B cell (primary cell): ENCODE measurements around the gene SLC26A3. TPM values are rescaled to one million over a fixed set of nuclear protein-coding genes. Genes with fewer than 3 reads are reported as not detected.

ENCODE experiments used
- ATAC-seq: fragments of 200-7000 bp; cut with Tn5 transposase; one replicate; pipeline ENCODE4 v1.10.0; 2021; ENCODE audit warnings: low read depth, mild to moderate bottlenecking, moderate number of reproducible peaks, moderate library complexity
- CTCF ChIA-PET: fragments of 350-600 bp; sonication (Branson Sonifier 250); formaldehyde crosslinking; loops from one replicate; lab custom pipeline; 2021; ENCODE audit warnings: antibody characterized with exemption, inconsistent platforms; lab: Charles Lee
- POLR2A ChIA-PET: fragments of 350-600 bp; sonication (Branson Sonifier 250); formaldehyde crosslinking; loops from one replicate; lab custom pipeline; 2021; ENCODE audit warnings: antibody characterized with exemption; lab: Charles Lee
- DNase-seq: peaks from one replicate; pipeline ENCODE4 v3.0.0; 2013
- H2AFZ ChIP-seq: 2 replicates; pipeline ENCODE4 v1.6.1; 2012; ENCODE audit warnings: mild to moderate bottlenecking, low read depth, low read length; ENCODE audit not compliant: insufficient read depth, poor library complexity, severe bottlenecking
- H3K27ac ChIP-seq, 2 donors: 1 replicate in 1 of 2; 2 replicates in 1 of 2; pipeline ENCODE4 v1.5.1; 2012 to 2013; ENCODE audit warnings: low read length in 2 of 2, mild to moderate bottlenecking in 2 of 2, moderate library complexity in 1 of 2
- H3K27me3 ChIP-seq, 4 experiments: fragments of 200-600 bp in 1 of 4; sonication (generic) in 1 of 4; replicated peaks in 1 of 4; 1 replicate in 2 of 4; 2 replicates in 2 of 4; pipeline versions ENCODE4 v1.6.1 to v1.7.0; 2013 to 2016; ENCODE audit warnings: low read length in 3 of 4, mild to moderate bottlenecking in 2 of 4, mixed read lengths in 1 of 4, moderate library complexity in 1 of 4; ENCODE audit not compliant: insufficient read depth in 4 of 4, control insufficient read depth in 3 of 4; ENCODE audit errors: control extremely low read depth in 1 of 4
- H3K36me3 ChIP-seq, 2 experiments: replicated peaks in 1 of 2; 1 replicate in 1 of 2; 2 replicates in 1 of 2; pipeline versions ENCODE4 v1.6.1 to v1.7.1; 2013; ENCODE audit warnings: low read length in 1 of 2; ENCODE audit not compliant: insufficient read depth in 2 of 2, control insufficient read depth in 1 of 2; ENCODE audit errors: control extremely low read depth in 1 of 2, extremely low read depth in 1 of 2
- H3K4me1 ChIP-seq, 2 donors: fragments of 200-600 bp in 1 of 2; sonication (generic) in 1 of 2; 1 replicate in 1 of 2; 2 replicates in 1 of 2; pipeline versions ENCODE4 v1.5.1 to v1.6.1; 2013 to 2017; ENCODE audit warnings: low read length in 2 of 2; ENCODE audit not compliant: control insufficient read depth in 2 of 2, insufficient read depth in 2 of 2
- H3K4me2 ChIP-seq: replicated peaks from 2 replicates; pipeline ENCODE3; 2012; ENCODE audit warnings: mild to moderate bottlenecking, low read depth, low read length; ENCODE audit not compliant: poor library complexity, severe bottlenecking
- H3K4me3 ChIP-seq, 5 experiments: fragments of 200-600 bp in 1 of 5; sonication (generic) in 1 of 5; 1 replicate in 3 of 5; 2 replicates in 2 of 5; pipeline versions ENCODE4 v1.5.1 to v1.7.0; 2011 to 2016; ENCODE audit warnings: low read length in 4 of 5, mild to moderate bottlenecking in 4 of 5, low read depth in 2 of 5, control low read depth in 1 of 5, moderate library complexity in 1 of 5; ENCODE audit not compliant: insufficient read depth in 1 of 5; ENCODE audit errors: control extremely low read depth in 1 of 5, extremely low read depth in 1 of 5
- H3K79me2 ChIP-seq: fragments of 200-600 bp; sonication (generic); one replicate; pipeline ENCODE4 v1.6.0; 2016; ENCODE audit warnings: low read length; ENCODE audit not compliant: control insufficient read depth, insufficient read depth
- H3K9ac ChIP-seq: fragments of 200-600 bp; sonication (generic); 2 replicates; pipeline ENCODE4 v1.6.1; 2017; ENCODE audit warnings: mild to moderate bottlenecking, low read length, moderate library complexity
- H3K9me3 ChIP-seq, 3 donors: one replicate each; pipeline versions ENCODE4 v1.6.1 to v1.7.1; 2013; ENCODE audit warnings: low read length in 2 of 3; ENCODE audit not compliant: control insufficient read depth in 2 of 3, insufficient read depth in 1 of 3; ENCODE audit errors: control extremely low read depth in 1 of 3
- H4K20me1 ChIP-seq: 2 replicates; pipeline ENCODE4 v1.6.0; 2012; ENCODE audit warnings: mild to moderate bottlenecking, low read length; ENCODE audit not compliant: insufficient read depth, control insufficient read depth, poor library complexity, severe bottlenecking
- H3K27ac Mint-ChIP-seq: one replicate; pipeline ENCODE4 v1.8.0; 2021; ENCODE audit warnings: mixed read lengths
- H3K27me3 Mint-ChIP-seq: one replicate; pipeline ENCODE4 v1.8.0; 2021; ENCODE audit warnings: mixed read lengths
- H3K4me1 Mint-ChIP-seq: one replicate; pipeline ENCODE4 v1.8.0; 2021; ENCODE audit warnings: mixed read lengths
- H3K4me3 Mint-ChIP-seq: one replicate; pipeline ENCODE4 v1.8.0; 2021; ENCODE audit warnings: mixed read lengths
- H3K9me3 Mint-ChIP-seq: one replicate; pipeline ENCODE4 v1.8.0; 2022; ENCODE audit warnings: mixed read lengths; ENCODE audit not compliant: insufficient read depth
- CTCF ChIP-seq: fragments of 200-600 bp; IDR thresholded peaks from one replicate; pipeline ENCODE4 v1.8.0; 2022; ENCODE audit warnings: antibody characterized with exemption, mild to moderate bottlenecking
- EZH2 ChIP-seq: IDR thresholded peaks from 2 replicates; pipeline ENCODE4 v1.6.1; 2012; ENCODE audit warnings: borderline replicate concordance, low read depth, mild to moderate bottlenecking, moderate library complexity, low read length; ENCODE audit not compliant: insufficient read depth, poor library complexity, severe bottlenecking
- WGBS: methylation state at CpG from one replicate; pipeline ENCODE4 v1.1.5; 2013; ENCODE audit warnings: missing lambda C conversion rate; ENCODE audit not compliant: insufficient coverage; 5-methylcytosine and 5-hydroxymethylcytosine counted together
- intact Hi-C: fragments of 100-400 bp; cut with micrococcal nuclease; formaldehyde crosslinking; loops from one replicate; pipeline ENCODE4 v1.10.0; 2022
- polyA plus RNA-seq: library from polyadenylated mRNA; depleted of rRNA; stranded (reverse); fragments of >200 nt; gene quantifications from 2 replicates; pipeline ENCODE4 v1.2.3, GENCODE V29; 2012
- total RNA-seq, 2 donors: library from RNA; stranded (reverse); fragments of 120-200 nt in 1 of 2; gene quantifications; 1 replicate in 1 of 2; 2 replicates in 1 of 2; pipeline versions ENCODE4 v1.2.3 to v1.2.4, GENCODE V29; 2013 to 2022

SLC26A3 gene
- total and polyA plus RNA-seq, 2 donors (not counting 1 experiment from before 2014, with no cell fraction given), result not detected

GRCh38 chr7:107827501-107827900 lies 24.5 kb upstream of the SLC26A3 start:
- peaks cover 30% of the 10 kb centered on the region for H3K27me3 Mint-ChIP-seq
- H3K9me3 Mint-ChIP-seq, result peaks cover 5% of the 10 kb centered on the region
- ATAC-seq, result no peak
- Histone ChIP-seq H3K4me3 (no peak overlapping the region), H4K20me1 (no peaks in the 10 kb centered on the region), H2AFZ (no peak overlapping the region), H3K36me3 (no peaks in the 10 kb centered on the region), H3K4me1 (no peaks in the 10 kb centered on the region), H3K4me2 (no peak overlapping the region), H3K9ac (no peak overlapping the region), H3K79me2 (no peaks in the 10 kb centered on the region), H3K27ac (no peak overlapping the region), H3K27me3 (no peaks in the 10 kb centered on the region), H3K9me3 (no peaks in the 10 kb centered on the region)
- POLR2A ChIA-PET, result no interaction called here
- intact Hi-C loops, result no loop called here
- WGBS, result 73% methylated on average over 2 of the region's 2 CpGs
- CTCF ChIA-PET, result no interaction called here
- no peak overlapping the region for H3K4me3 Mint-ChIP-seq
- no peaks in the 10 kb centered on the region for H3K4me1 Mint-ChIP-seq
- no peak for DNase-seq
- no peak for TF ChIP-seq EZH2
- TF ChIP-seq CTCF, result no peak
- no peak overlapping the region for H3K27ac Mint-ChIP-seq

- POLR2A ChIA-PET, result no interaction called here
- H3K27ac Mint-ChIP-seq, result no peak overlapping the region
- Histone ChIP-seq H3K79me2 (no peaks in the 10 kb centered on the region), H2AFZ (no peak overlapping the region), H3K27ac (no peak overlapping the region), H3K36me3 (no peaks in the 10 kb centered on the region), H3K27me3 (no peaks in the 10 kb centered on the region), H3K9me3 (no peaks in the 10 kb centered on the region), H3K4me3 (no peak overlapping the region), H3K4me2 (no peak overlapping the region), H4K20me1 (no peaks in the 10 kb centered on the region), H3K9ac (no peak overlapping the region), H3K4me1 (no peaks in the 10 kb centered on the region)
- ATAC-seq, result no peak
- intact Hi-C loops, result no loop called here
- H3K9me3 Mint-ChIP-seq, result peaks cover 5% of the 10 kb centered on the region
- H3K27me3 Mint-ChIP-seq, result peaks cover 25% of the 10 kb centered on the region
- DNase-seq, result no peak
- WGBS, result no CpG with 5 or more reads among the region's 2 CpGs
- no peak overlapping the region for H3K4me3 Mint-ChIP-seq
- CTCF ChIA-PET, result no interaction called here
- TF ChIP-seq EZH2 (no peak), CTCF (no peak)
- H3K4me1 Mint-ChIP-seq, result no peaks in the 10 kb centered on the region
Measured at GRCh38 chr7:107826451-107826850, 23.4 kb upstream of the SLC26A3 start.
